Ovary (tissue), 9 donors: ENCODE measurements around the gene GPLD1. TPM values are rescaled to one million over a fixed set of nuclear protein-coding genes. Genes with fewer than 3 reads are reported as not detected.
"Not testable (repeated sequence)": the region's sequence is repeated elsewhere in the genome, so short reads cannot be mapped to it uniquely, and the experiment has no call there.

ENCODE experiments used
- DNase-seq, 5 donors: peaks; one replicate each; pipeline ENCODE4 v3.0.0-alpha.2; 2019 to 2020
- H3K27ac ChIP-seq, 2 donors: fragments of 200-600 bp; one replicate each; pipeline versions ENCODE4 v1.5.1 to v1.8.0; 2019 to 2022
- H3K27me3 ChIP-seq: fragments of 200-600 bp; one replicate; pipeline ENCODE4 v1.8.0; 2022
- H3K36me3 ChIP-seq: fragments of 200-600 bp; sonication (generic); one replicate; pipeline ENCODE4 v1.5.1; 2019
- H3K4me1 ChIP-seq: one replicate; pipeline ENCODE4 v1.8.1; 2013; ENCODE audit warnings: mild to moderate bottlenecking, moderate library complexity; ENCODE audit not compliant: insufficient read depth
- H3K4me3 ChIP-seq: fragments of 200-600 bp; sonication (generic); one replicate; pipeline ENCODE4 v1.5.1; 2017
- H3K9me3 ChIP-seq, 2 donors: fragments of 200-600 bp in 1 of 2; sonication (generic) in 1 of 2; one replicate each; pipeline versions ENCODE4 v1.5.1 to v1.8.1; 2013 to 2019; ENCODE audit warnings: mild to moderate bottlenecking in 1 of 2, moderate library complexity in 1 of 2
- EP300 ChIP-seq: sonication (generic); formaldehyde crosslinking; IDR thresholded peaks from one replicate; pipeline ENCODE4 v1.6.1; 2017; ENCODE audit warnings: antibody characterized with exemption
- POLR2A ChIP-seq: fragments of 450-650 bp; IDR thresholded peaks from one replicate; pipeline ENCODE4 v1.6.1; 2017; ENCODE audit warnings: antibody characterized with exemption, mild to moderate bottlenecking, moderate library complexity
- WGBS, 3 donors: extraction: QIAGEN DNeasy Blood & Tissue Kit in 1 of 3; methylation state at CpG; one replicate each; pipeline versions ENCODE4 v1.1.5 to v1.1.7; 2013 to 2017; 5-methylcytosine and 5-hydroxymethylcytosine counted together
- intact Hi-C, 4 donors: fragments of 100-400 bp; cut with DNase I; formaldehyde crosslinking; loops; one replicate each; pipeline versions ENCODE4 v1.11.0 to v1.15.1; 2022 to 2023
- polyA plus RNA-seq, 2 donors: library from polyadenylated mRNA; stranded (reverse); fragments of 200-250 nt in 1 of 2; fragments of 350-450 nt in 1 of 2; fragmentation: Illumina TruSeq in 1 of 2; extraction: RNeasy Lipid Tissue Mini Kit (QIAGEN cat#74804) in 1 of 2; gene quantifications; one replicate each; pipeline ENCODE4 v1.2.3, GENCODE V29; 2013 to 2014
- total RNA-seq, 7 donors: library from RNA; depleted of rRNA in 2 of 7; stranded (reverse); fragments of >200 nt in 2 of 7; fragmentation: NEBNext Ultra II Directional in 3 of 7; extraction: Animal tissue kit (Norgen Biotek cat#: 25700) in 3 of 7; gene quantifications; one replicate each; pipeline versions ENCODE4 v1.1.0 to v1.2.4, GENCODE V29; 2016 to 2023
- TF ChIP-seq, protein P1 (sequence below), 3 donors: fragments of 450-650 bp in 2 of 3; fragments of 200-600 bp in 1 of 3; IDR thresholded peaks; one replicate each; pipeline versions ENCODE4 v1.5.1 to v1.8.0; 2016 to 2022; ENCODE audit warnings: antibody characterized with exemption in 3 of 3, mild to moderate bottlenecking in 1 of 3
- donor health status: DM: no; HTN: no; CAD: no; lungs with moderate emphysema.
- donor health status: DM: no; HTN: no; CAD: no.
- donor health status: Bipolar disorder and iron deficiency.
- donor health status: DM: yes; HTN: yes; CAD: no.
- donor health status: DM: no; HTN: no; CAD: no.
- donor health status: DM: yes; HTN: yes; CAD: no.

GPLD1 gene
- total and polyA plus RNA-seq, 9 donors, result 1.2 to 3.3 (median 2.6) TPM

DNA sequence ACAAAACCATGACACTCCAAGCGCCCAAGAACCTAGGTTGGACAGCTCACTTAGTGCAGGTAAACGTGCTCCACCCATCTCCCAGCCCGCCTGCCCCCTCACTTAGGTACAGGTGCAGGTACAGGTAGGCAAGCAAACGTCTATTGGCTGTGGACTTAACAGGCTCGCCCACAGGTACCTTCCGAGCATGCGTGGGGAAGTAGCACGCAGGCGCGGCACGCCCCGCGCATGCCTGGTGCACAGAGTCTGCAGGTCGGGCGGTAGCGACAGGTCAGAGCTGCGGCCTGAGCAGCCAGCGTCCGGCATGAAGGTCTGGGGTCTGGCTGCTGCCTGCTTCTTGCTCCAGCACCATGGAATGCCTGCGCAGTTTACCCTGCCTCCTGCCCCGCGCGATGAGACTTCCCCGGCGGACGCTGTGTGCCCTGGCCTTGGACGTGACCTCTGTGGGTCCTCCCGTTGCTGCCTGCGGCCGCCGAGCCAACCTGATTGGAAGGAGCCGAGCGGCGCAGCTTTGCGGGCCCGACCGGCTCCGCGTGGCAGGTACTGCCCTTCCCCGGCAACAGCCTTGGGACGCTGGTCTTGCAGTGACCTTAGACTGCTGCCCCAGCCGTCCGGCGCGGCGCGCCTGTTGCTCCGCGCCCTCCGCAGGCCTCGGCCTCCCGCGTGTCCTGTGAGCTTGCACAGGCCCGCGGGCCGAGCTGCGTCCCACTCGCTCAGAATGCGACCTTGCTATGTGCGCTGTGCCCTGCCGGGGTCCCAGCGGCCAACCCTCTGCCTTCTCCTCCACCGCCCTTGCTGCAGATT is 86.5 kb downstream of the GPLD1 start, which contains the start of gene MRS2:
Gene MRS2, plus strand, starts transcription at position 240 of the 804 bp plus-strand sequence. Its CDS starts 111 bp downstream, at position 351.
- H3K4me3 ChIP-seq, result peak within 1 kb of the TSS; percentile 50
- no peaks in the 10 kb centered on the region for H3K27me3 ChIP-seq
- peaks cover 5% of the 10 kb centered on the region for H3K4me1 ChIP-seq
- H3K36me3 ChIP-seq, result no peaks in the 10 kb centered on the region
- TF ChIP-seq, protein P1, sequence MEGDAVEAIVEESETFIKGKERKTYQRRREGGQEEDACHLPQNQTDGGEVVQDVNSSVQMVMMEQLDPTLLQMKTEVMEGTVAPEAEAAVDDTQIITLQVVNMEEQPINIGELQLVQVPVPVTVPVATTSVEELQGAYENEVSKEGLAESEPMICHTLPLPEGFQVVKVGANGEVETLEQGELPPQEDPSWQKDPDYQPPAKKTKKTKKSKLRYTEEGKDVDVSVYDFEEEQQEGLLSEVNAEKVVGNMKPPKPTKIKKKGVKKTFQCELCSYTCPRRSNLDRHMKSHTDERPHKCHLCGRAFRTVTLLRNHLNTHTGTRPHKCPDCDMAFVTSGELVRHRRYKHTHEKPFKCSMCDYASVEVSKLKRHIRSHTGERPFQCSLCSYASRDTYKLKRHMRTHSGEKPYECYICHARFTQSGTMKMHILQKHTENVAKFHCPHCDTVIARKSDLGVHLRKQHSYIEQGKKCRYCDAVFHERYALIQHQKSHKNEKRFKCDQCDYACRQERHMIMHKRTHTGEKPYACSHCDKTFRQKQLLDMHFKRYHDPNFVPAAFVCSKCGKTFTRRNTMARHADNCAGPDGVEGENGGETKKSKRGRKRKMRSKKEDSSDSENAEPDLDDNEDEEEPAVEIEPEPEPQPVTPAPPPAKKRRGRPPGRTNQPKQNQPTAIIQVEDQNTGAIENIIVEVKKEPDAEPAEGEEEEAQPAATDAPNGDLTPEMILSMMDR (IDR thresholded peaks at IDR 0.05), result no peak
- no peak for TF ChIP-seq POLR2A
- TF ChIP-seq EP300, result no peak
- H3K27ac ChIP-seq, result peak within 1 kb of the TSS; percentile 49 to 70
- H3K9me3 ChIP-seq, result no peaks in the 10 kb centered on the region
- intact Hi-C loops, result no loop called here
- WGBS, 3 donors, result 0 to 1% (median 0%) methylated on average over 36 to 63 of the region's 63 CpGs
- DNase-seq, result peak; percentile 74 to 86 (median 80)

DNA sequence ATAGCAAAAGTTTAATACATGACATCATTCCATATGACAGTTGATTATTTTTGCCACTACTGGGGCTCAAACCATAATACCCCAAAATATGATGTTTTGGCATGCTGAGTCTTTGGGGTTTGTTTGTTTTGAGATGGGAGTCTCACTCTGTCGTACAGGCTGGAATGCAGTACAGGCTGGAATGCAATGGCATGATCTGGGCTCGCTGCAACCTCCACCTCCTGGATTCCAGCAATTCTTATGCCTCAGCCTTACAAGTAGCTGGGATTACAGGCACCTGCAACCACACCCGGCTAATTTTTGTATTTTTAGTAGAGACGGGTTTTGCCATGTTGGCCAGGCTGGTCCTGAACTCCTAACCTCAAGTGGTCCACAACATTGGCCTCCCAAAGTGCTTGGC is 87.9 kb downstream of the GPLD1 start:
- H3K4me3 ChIP-seq, result no peak overlapping the region
- no peak for DNase-seq
- no peak overlapping the region for H3K27ac ChIP-seq
- intact Hi-C loops, result no loop called here
- no peaks in the 10 kb centered on the region for H3K9me3 ChIP-seq
- no peaks in the 10 kb centered on the region for H3K36me3 ChIP-seq
- TF ChIP-seq EP300, result no peak
- TF ChIP-seq, protein P1 (IDR thresholded peaks at IDR 0.05), result no peak
- no peak for TF ChIP-seq POLR2A
- peaks cover 5% of the 10 kb centered on the region for H3K4me1 ChIP-seq
- 51 to 58% (median 58%) methylated on average over 4 of the region's 4 CpGs for WGBS, 3 donors
- no peaks in the 10 kb centered on the region for H3K27me3 ChIP-seq

DNA sequence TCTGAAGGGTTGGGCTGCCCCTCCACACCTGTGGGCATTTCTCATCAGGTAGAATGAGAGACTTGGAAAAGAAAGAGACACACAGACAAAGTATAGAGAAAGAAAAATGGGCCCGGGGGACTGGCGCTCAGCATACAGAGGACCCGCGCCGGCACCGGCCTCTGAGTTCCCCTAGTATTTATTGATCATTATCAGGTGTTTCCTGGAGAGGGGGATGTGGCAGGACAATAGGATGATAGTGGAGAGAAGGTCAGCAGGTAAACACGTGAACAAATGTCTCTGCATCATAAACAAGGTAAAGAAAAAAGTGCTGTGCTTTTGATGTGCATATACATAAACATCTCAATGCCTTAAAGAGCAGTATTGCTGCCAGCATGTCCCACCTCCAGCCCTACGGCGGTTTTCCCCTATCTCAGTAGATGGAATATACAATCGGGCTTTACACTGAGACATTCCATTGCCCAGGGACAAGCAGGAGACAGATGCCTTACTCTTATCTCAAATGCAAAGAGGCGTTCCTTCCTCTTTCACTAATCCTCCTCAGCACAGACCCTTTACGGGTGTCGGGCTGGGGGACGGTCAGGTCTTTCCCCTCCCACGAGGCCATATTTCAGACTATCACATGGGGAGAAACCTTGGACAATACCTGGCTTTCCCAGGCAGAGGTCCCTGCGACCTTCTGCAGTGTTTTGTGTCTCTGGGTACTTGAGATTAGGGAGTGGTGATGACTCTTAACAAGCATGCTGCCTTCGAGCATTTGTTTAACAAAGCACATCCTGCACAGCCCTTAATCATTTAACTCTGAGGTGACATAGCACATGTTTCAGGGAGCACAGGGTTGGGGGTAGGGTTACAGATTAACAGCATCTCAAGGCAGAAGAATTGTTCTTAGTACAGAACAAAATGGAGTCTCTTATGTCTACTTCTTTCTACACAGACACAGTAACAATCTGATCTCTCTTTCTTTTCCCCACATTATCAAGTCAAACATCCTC is 89.0 kb downstream of the GPLD1 start:
- H3K36me3 ChIP-seq, DNase-seq, H3K9me3 ChIP-seq, H3K4me1 ChIP-seq, H3K27me3 ChIP-seq, intact Hi-C loops, H3K4me3 ChIP-seq, H3K27ac ChIP-seq: not testable (repeated sequence)
- WGBS, 3 donors, result 17 to 25% (median 19%) methylated on average over 17 of the region's 17 CpGs

DNA sequence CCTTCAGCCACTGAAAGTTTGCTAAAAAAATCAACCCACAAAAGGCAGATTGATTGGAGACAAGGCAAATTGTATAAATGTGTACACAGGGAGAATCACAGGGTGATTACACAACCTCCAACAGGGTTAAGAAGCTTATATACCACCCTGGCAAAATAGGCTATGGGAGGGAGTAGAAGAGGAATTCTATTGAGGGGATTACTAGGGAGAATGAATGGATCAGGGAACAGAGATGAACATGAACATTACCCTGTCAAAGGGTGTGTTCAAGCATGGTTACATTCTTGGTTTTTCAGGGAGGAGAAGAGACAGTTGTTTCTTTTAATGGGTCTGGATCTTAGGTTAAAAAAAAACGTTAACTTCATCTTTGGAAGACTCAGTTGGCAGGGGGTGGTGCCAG is 91.7 kb downstream of the GPLD1 start:
- H3K27me3 ChIP-seq, result no peaks in the 10 kb centered on the region
- H3K4me3 ChIP-seq, result no peak overlapping the region
- 54 to 61% (median 54%) methylated on average over 1 of the region's 1 CpG for WGBS, 3 donors
- H3K9me3 ChIP-seq, result no peaks in the 10 kb centered on the region
- TF ChIP-seq EP300, result no peak
- TF ChIP-seq POLR2A, result no peak
- TF ChIP-seq, protein P1 (IDR thresholded peaks at IDR 0.05), result no peak
- no peak overlapping the region for H3K27ac ChIP-seq
- DNase-seq, result no peak
- peaks cover 3% of the 10 kb centered on the region for H3K4me1 ChIP-seq
- intact Hi-C loops, result no loop called here
- H3K36me3 ChIP-seq, result no peaks in the 10 kb centered on the region
